Mucosa of descending colon (tissue), 3 donors: ENCODE data around the gene GSTT2. TPM values are rescaled to one million over a fixed set of nuclear protein-coding genes. Genes with fewer than 3 reads are reported as not detected.
"Not testable (repeated sequence)": the region's sequence is repeated elsewhere in the genome, so short reads cannot be mapped to it uniquely, and the experiment has no call there.

Experiments used
- ATAC-seq: fragments of 200-7000 bp; cut with Tn5 transposase; one replicate; pipeline ENCODE4 v1.9.1; 2020; ENCODE audit warnings: mild to moderate bottlenecking, moderate library complexity
- DNase-seq, 3 donors: peaks; one replicate each; pipeline ENCODE4 v3.0.0-alpha.2; 2020
- H3K36me3 ChIP-seq: fragments of 200-600 bp; one replicate; pipeline ENCODE4 v1.8.0; 2021; ENCODE audit warnings: low read depth, mild to moderate bottlenecking
- H3K4me1 ChIP-seq: fragments of 200-600 bp; one replicate; pipeline ENCODE4 v1.8.0; 2021; ENCODE audit warnings: low read depth, mild to moderate bottlenecking
- H3K4me3 ChIP-seq: fragments of 200-600 bp; one replicate; pipeline ENCODE4 v1.8.0; 2021; ENCODE audit warnings: mild to moderate bottlenecking
- H3K9me3 ChIP-seq: fragments of 200-600 bp; one replicate; pipeline ENCODE4 v1.8.0; 2021; ENCODE audit warnings: mild to moderate bottlenecking
- intact Hi-C, 2 donors: fragments of 100-400 bp; cut with DNase I in 1 of 2; cut with micrococcal nuclease in 1 of 2; formaldehyde crosslinking; loops; one replicate each; pipeline versions ENCODE4 v1.11.0 to v1.11.1; 2022; cut with DNase I, micrococcal nuclease
- total RNA-seq, 3 donors: library from RNA; stranded (reverse); fragmentation: NEBNext Ultra II Directional in 2 of 3; extraction: Animal tissue kit (Norgen Biotek cat#: 25700) in 2 of 3; gene quantifications; one replicate each; pipeline versions ENCODE4 v1.2.1 to v1.2.4, GENCODE V29; 2021 to 2023
- TF ChIP-seq, protein P1 (sequence below): fragments of 200-600 bp; IDR thresholded peaks from one replicate; pipeline ENCODE4 v1.8.0; 2022; ENCODE audit warnings: antibody characterized with exemption, mild to moderate bottlenecking
- donor health status: DM: no; HTN: no; CAD: no; lungs with moderate emphysema.
- donor health status: DM: no; HTN: no; CAD: no.
- donor health status: DM: no; HTN: yes; CAD: no.

Gene GSTT2
- total RNA-seq, 3 donors from 2014 or later: not detected

DNA sequence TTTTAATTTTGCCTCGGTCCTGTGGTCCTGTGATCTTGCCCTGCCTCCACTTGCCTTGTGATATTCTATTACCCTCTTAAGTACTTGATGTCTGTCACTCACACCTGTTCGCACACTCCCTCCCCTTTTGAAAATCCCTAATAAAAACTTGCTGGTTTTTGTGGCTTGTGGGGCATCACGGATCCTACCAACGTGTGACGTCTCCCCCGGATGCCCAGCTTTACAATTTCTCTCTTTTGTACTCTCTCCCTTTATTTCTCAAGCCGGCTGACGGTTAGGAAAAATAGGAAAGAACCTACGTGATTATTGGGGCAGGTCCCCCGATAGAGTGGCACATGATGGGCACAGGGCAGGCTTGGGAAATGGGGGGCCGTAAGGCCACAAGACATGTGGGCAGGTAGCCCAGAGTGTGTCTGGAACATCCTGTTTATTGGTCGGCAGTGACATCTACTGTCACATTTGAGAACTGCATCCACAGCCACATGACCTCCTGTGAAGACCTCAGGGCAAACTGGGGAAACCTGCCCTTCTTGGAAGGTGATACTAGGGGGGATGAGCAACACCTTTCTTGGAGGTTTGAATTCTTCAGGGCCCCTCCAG is 23.5 kb upstream of the GSTT2 start:
- H3K36me3 ChIP-seq, H3K9me3 ChIP-seq, H3K4me3 ChIP-seq, H3K4me1 ChIP-seq, intact Hi-C loops: not testable (repeated sequence)
- TF ChIP-seq, protein P1, sequence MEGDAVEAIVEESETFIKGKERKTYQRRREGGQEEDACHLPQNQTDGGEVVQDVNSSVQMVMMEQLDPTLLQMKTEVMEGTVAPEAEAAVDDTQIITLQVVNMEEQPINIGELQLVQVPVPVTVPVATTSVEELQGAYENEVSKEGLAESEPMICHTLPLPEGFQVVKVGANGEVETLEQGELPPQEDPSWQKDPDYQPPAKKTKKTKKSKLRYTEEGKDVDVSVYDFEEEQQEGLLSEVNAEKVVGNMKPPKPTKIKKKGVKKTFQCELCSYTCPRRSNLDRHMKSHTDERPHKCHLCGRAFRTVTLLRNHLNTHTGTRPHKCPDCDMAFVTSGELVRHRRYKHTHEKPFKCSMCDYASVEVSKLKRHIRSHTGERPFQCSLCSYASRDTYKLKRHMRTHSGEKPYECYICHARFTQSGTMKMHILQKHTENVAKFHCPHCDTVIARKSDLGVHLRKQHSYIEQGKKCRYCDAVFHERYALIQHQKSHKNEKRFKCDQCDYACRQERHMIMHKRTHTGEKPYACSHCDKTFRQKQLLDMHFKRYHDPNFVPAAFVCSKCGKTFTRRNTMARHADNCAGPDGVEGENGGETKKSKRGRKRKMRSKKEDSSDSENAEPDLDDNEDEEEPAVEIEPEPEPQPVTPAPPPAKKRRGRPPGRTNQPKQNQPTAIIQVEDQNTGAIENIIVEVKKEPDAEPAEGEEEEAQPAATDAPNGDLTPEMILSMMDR: peak; percentile 80
- peak in 2 of 3 donors; percentile 60 to 93 for DNase-seq
- ATAC-seq: peak; percentile 77

DNA sequence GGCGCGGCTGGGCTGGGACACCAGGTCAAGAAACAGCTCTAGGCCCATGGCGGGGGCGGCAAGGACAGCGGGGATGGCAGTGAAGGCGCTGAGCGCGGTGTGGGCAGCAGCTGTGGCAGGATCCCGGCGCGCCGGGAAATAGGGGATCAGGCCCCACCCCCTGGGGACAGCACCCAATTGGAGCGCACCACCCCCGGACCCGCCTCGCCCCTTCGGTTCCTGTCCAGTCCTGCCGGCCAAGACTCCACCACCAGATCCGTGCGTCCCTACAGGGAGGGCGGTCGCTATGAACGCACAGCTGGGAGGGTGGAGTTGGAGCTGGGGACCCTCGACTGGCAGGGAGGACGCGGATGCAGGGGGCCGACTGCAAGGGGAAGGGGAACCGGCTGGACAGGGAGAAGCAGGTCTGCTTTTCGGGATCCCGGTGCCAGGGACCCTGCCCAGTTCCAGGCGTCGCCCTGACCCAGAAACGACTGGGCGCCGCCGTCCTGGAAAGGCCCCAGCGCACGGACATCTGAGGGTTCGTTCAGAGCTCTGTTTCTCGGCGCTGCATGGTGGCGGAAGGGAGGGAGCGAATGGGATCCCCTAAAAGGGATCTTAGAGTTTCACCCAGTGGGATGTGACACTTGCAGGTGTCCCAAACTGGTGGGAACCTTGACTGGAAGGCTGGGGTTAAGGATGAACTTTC is 18.7 kb upstream of the GSTT2 start, which contains the start of gene GSTT2B:
GSTT2B (minus strand) TSS at position 112 of the 688 bp plus-strand sequence; CDS start at position 48, 64 bp downstream.
- DNase-seq, H3K36me3 ChIP-seq, H3K4me3 ChIP-seq, intact Hi-C loops, H3K9me3 ChIP-seq, H3K4me1 ChIP-seq: not testable (repeated sequence)
- peak; percentile 79 for ATAC-seq

DNA sequence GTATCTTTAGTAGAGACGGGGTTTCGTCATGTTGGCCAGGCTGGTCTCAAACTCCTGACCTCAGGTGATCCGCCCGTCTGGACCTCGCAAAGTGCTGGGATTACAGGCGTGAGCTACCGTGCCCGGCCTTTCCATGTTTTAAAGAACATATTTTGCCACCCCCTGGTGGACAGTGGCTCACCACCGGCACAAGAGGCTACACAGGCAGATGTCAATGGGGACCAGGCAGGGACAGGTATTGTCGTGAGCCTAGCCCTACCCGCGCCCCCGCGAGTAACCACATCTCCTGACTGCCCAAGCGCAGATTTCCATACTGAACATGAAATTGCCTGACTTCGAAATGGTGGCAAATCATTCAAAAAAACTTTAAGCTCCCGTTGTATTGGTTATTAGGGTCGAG is 13.8 kb upstream of the GSTT2 start:
- H3K36me3 ChIP-seq, H3K9me3 ChIP-seq, H3K4me1 ChIP-seq, DNase-seq, H3K4me3 ChIP-seq, intact Hi-C loops: not testable (repeated sequence)
- ATAC-seq: peak; percentile 58

DNA sequence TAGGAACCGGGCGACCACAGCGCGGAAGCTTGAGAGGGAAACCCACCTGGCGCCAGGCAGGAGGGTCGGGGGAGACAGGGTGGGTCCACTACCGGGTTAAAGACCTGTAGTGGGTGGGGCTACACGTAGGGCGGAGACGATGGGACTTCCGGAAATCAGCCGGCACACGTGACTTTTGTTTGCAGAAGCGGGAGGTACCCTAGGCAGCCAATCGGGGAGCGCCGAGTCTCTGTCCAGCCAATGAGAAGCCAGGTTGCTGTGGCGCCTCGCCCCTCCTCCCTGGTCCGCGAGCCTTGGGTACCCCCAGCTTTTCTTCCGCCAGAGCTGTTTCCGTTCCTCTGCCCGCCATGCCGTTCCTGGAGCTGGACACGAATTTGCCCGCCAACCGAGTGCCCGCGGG is 13.4 kb upstream of the GSTT2 start, which contains the start of gene DDTL:
DDTL (plus strand) TSS at position 321 of the 400 bp plus-strand sequence; CDS start at position 348, 27 bp downstream.
- intact Hi-C loops, H3K9me3 ChIP-seq, H3K36me3 ChIP-seq, DNase-seq, H3K4me1 ChIP-seq, H3K4me3 ChIP-seq: not testable (repeated sequence)
- peak; percentile 96 for ATAC-seq

GRCh38 chr22:23969071-23969470 is 10.9 kb upstream of the GSTT2 start:
- Histone ChIP-seq H3K4me3 (no peak overlapping the region), H3K36me3 (peaks cover 3% of the 10 kb centered on the region), H3K9me3 (no peaks in the 10 kb centered on the region), H3K4me1 (no peaks in the 10 kb centered on the region)
- intact Hi-C loops: no loop called here
- TF ChIP-seq, protein P1: no peak
- DNase-seq (no peak), ATAC-seq (no peak)

GRCh38 chr22:23970201-23970641 is 9.7 kb upstream of the GSTT2 start:
- Histone ChIP-seq H3K4me3 (no peak overlapping the region), H3K9me3 (no peaks in the 10 kb centered on the region), H3K36me3 (peaks cover 3% of the 10 kb centered on the region), H3K4me1 (no peaks in the 10 kb centered on the region)
- intact Hi-C loops: loop anchor here in 1 of 2 donors (5.0 kb wide), 1 partner anchor 43 kb away; no protein-coding TSS in a partner anchor
- no peak for DNase-seq
- ATAC-seq: no peak
- TF ChIP-seq, protein P1: no peak

DNA sequence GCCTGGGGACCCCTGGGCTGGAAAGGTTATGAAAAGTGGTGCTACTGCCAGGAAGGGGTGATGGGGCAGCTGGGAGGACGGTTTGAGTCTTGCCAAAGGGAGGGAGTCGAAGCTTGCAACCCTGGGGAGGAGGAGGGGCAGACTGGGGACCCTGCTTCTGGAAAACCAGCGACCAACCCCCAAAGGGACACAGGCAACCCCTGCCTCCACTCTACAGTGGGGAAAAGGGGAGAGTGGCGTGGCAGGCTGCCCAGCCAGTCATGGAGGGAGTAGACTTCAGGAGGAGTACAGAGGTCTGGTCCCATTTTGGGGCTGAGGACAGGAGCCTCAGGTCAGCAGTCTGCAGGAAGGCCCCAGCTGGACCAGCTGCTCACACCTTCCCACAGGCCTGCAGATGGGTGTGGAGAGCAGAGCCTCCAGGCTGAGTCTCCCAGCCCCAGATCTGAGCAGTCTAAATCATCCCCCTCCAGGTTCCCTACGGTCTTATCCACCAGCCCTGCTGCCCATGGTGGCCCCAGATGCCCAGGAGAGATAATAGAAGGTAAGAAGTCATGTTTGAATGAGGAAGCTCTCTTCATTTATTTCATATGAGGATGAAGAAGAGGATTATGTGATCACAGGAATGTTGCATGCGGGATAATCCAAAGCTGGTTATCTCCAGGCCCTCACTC is 9.0 kb upstream of the GSTT2 start:
- H3K4me3 ChIP-seq: no peak overlapping the region
- no peaks in the 10 kb centered on the region for H3K9me3 ChIP-seq
- peaks cover 3% of the 10 kb centered on the region for H3K36me3 ChIP-seq
- DNase-seq: no peak
- TF ChIP-seq, protein P1: no peak
- intact Hi-C loops: loop anchor here in 1 of 2 donors (5.0 kb wide), 1 partner anchor 44 kb away; no protein-coding TSS in a partner anchor
- H3K4me1 ChIP-seq: no peaks in the 10 kb centered on the region
- ATAC-seq: no peak

- H3K4me3 ChIP-seq, ATAC-seq, DNase-seq, H3K9me3 ChIP-seq, H3K36me3 ChIP-seq, H3K4me1 ChIP-seq: not testable (repeated sequence)
- intact Hi-C loops: loop anchor here in 1 of 2 donors (5.0 kb wide), 1 partner anchor 45 kb away; no protein-coding TSS in a partner anchor
Observed at GRCh38 chr22:23971927-23972326, 8.0 kb upstream of the GSTT2 start.

DNA sequence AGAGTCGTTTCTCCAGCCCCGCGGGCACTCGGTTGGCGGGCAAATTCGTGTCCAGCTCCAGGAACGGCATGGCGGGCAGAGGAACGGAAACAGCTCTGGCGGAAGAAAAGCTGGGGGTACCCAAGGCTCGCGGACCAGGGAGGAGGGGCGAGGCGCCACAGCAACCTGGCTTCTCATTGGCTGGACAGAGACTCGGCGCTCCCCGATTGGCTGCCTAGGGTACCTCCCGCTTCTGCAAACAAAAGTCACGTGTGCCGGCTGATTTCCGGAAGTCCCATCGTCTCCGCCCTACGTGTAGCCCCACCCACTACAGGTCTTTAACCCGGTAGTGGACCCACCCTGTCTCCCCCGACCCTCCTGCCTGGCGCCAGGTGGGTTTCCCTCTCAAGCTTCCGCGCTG is 5.6 kb upstream of the GSTT2 start, which contains the start of gene DDT:
DDT (minus strand) TSS at position 97 of the 400 bp plus-strand sequence; CDS start at position 70, 27 bp downstream.
- peak; percentile 96 for ATAC-seq
- not testable (repeated sequence) for H3K36me3 ChIP-seq, H3K4me1 ChIP-seq, H3K9me3 ChIP-seq, H3K4me3 ChIP-seq, DNase-seq
- intact Hi-C loops: loop anchor here in 1 of 2 donors (5.0 kb wide), 1 partner anchor 47 kb away; no protein-coding TSS in a partner anchor
